TTC549 (cell line): Measurements from ENCODE around the gene PCTP.

Experiments
- FAIRE-seq: peaks from 2 replicates; lab custom pipeline; 2012; peaks lifted over from hg19 to GRCh38; lab: Jason Lieb, UNC

The PCTP gene

GRCh38 chr17:55750750-55751657 lies at the start of gene PCTP:
PCTP (plus strand) TSS chr17:55751051; CDS start chr17:55751104, 53 bp downstream.
- FAIRE-seq: peak; percentile 71

GRCh38 chr17:55702150-55702549 lies 48.7 kb upstream of the PCTP start:
- no peak for FAIRE-seq

GRCh38 chr17:55704401-55704800 lies 46.5 kb upstream of the PCTP start:
- FAIRE-seq: no peak

DNA sequence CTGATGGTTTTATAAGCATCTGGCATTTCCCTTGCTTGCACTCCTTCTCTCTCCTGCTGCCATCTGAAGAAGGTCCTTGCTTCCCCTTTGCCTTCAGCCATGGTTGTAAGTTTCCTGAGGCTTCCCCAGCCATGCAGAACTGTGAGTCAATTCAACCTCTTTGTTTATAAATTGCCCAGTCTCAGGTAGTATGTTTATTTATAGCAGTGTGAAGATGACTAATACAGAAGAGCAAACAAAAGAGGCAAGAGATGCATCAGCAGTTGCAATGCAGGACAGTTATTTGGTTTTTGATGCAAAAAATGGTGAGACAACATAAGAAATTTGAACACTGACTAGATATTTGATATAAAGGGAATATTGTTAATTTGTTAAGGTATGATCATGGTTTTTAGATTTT lies 45.0 kb upstream of the PCTP start:
- FAIRE-seq: no peak

- FAIRE-seq: no peak
These were observed 43.8 kb upstream of the PCTP start for GRCh38 chr17:55706808-55707773.

DNA sequence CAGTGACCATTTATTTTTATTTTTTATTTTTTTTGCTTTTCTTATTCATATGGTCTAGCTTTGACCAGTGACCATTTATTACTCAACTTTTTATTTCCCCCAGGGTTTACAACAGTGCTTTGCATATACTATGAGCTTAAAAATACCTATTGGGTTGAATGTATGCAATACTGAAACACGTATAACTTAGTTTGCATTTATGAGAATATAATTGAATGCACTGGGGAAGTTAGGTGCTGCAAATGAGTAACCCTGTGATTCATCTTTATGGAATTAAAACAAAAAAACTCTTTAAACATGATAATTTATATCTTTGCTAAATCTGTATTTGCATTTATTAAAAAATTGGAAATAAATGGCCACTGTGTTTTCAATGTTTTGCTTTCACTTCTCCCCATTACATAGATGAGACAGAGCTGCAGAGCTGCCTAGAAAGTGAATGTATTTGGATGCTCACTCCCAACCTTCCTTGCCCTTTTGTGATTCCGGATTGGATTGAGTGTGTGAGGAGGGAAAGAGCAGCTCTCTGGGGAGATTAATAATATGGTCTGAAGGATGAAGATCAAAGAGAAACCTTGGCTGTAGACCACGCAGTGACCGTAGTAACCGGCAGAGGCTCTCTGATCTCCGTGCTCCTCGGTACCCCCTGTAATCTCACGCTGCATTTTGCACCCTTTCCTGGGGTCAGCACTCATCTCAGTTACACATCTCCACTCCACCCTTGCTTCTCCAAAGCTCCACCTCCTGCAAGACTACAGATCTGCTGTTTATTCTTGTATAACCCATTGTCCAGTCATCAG lies 42.5 kb upstream of the PCTP start:
- no peak for FAIRE-seq

DNA sequence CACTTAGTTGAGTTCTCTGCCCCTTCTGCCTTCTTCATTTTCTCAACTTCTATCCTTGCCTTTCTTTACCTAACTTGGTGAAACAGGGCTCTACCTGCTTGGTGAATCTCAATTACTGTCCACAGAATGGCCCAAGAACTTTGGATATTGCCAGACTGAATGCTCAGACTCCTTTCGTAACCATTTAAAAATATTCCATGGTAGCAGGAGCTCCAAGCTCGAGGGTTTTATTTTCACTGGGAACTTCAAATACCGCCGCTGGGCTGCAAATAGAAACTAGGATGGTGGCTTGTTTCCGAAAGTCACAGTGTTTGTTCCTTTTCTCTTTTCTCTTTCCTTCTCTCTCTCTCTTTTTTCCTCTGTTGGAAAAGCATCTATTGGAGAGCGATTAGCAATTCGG lies 41.4 kb upstream of the PCTP start:
- FAIRE-seq: no peak

DNA sequence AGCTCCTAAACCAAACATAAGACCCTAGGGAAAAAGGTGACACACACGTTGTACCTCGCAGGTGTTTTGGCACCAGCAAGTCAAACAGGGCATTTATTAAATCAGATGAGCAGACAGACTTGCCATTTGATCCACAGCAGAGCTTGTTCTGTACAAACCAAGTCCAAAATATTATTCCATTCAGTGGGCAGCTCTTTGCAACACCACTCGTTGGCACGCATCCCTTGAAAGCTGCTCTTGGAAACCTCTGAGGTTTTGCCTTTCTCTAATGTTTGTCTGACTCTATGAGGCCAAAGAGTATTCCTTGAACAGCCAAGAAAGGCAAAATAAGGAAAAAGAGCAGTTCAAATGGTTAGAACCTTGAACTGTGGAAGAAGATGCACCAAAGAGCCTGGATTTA lies 40.9 kb upstream of the PCTP start:
- no peak for FAIRE-seq

- no peak for FAIRE-seq
These were observed 40.4 kb upstream of the PCTP start for GRCh38 chr17:55710410-55710809.

DNA sequence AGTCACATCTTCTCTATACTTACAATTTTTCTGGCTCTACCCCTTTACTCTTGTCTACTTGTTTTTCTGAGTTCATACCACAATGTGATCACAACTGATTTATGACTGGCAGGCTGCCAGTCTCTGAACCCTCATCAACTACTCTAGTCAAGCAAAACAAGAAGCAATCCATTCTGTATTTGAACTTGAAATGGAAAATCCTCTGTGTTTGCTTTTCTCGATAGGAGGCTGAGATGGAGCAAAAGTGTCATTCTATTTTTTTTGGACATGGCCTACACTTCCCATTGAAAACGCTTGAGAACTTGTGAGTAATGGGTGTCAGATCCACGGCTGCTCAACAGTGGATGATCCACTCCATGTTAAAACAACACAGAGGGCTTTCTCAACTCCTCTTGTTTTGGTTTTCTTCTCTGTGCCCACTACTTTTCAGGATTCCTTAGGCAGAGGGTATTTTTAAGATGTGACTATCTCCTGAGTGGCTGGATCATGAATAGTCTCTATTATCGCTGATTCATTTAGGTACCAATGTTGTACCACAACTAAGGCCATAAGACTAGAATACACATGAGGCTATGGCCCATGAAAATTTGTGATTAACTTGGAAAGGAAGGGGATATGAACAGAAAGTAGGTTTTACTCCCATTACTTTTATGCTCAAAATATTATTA lies 39.9 kb upstream of the PCTP start:
- no peak for FAIRE-seq

DNA sequence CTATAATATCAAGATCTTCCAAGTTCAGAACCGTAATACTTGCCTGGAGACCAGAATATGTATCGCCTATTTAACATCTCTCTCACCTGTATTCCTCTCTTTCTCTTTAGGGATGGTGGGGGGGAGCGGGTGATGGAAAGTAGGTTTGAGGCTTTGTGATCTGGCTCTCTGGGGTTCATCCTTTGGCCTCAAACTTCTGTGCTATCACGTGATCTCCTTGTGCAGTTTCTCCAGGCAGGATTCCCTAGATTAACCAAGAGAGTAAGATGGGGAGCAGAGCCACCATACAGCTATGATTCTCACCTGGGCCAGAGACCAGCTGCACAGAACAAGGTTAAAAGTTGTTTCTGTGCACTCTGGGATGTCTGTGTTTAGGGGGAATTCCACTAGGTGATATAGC lies 33.4 kb upstream of the PCTP start:
- FAIRE-seq: no peak

DNA sequence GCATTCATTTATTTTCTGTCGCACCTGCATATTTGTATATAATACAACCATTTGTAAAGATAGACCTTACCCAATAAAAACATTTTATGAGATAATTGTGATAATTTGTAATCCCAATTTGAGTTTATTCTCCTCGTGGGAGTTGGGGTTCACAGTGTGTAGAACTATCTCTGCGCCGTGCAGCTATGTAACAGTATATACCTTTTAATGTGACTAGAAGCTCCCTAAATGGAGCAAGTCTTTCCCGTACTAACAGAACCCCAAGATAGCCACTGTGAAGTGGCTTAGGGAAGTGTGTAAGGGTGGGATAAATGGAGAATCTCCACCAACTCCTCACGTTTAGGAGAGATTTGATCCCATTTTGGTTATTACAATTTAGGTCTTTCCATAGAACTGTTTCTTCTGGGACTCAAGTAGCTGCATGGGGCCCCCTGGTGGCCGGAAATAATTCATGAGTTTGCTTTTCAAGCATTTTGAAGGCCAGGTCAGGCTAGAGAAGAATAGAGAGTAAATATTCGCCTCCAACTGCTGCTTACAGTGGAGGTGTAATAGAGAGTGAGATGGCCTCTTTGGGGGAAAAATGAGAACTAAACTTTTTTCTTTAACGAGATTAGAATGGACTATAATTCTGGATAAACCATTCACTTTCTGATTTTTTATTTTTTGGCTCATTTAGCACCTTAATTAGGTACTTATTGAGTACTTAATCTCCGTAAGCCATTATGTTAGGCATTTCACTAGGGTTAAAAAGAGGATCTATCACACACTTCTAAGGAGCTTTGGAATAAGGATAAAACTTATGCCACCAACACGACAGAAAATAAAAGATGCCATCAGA lies 32.7 kb upstream of the PCTP start:
- peak; percentile 84 for FAIRE-seq

DNA sequence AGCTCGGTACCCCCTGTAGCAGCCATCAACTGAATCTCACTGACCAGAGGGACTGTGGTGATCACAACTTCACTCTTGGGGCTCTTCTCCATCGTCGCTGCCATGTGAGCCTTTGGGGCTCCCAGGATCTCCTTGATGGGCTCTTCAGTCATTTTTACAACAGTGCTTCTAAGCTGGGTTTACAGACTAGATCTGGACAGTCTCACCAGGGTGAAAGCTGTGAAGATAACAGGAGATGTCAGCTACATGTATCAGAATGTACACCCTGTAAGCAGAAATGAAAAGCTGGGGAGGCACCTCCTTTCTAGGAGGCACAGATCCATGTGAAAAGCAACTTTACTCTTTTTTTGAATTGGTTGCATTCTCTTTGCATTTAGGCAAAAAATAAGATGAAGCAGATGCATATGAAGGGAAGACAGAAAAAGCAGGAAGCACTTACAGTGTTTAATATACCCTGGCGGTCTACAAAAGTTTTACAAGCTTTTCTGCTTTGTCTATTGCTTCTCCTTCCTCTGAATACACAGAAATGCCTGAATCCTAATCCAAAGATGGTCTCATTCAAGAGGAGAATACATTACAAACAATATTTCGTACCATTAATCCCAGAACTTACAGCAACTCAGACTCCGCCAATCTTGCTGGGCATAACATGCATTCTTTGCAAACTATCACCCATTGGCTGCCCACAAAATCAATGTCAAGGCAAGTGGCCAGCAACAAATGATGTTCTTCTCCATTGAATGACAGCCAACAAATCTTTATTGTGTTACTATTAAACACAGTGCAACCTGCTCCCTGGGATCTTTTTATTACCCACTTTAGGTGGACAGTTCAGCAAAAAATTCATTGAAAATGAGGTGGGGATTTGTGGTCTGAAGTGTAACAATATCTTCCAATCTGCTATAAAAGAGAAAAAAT lies 29.7 kb upstream of the PCTP start:
- no peak for FAIRE-seq

DNA sequence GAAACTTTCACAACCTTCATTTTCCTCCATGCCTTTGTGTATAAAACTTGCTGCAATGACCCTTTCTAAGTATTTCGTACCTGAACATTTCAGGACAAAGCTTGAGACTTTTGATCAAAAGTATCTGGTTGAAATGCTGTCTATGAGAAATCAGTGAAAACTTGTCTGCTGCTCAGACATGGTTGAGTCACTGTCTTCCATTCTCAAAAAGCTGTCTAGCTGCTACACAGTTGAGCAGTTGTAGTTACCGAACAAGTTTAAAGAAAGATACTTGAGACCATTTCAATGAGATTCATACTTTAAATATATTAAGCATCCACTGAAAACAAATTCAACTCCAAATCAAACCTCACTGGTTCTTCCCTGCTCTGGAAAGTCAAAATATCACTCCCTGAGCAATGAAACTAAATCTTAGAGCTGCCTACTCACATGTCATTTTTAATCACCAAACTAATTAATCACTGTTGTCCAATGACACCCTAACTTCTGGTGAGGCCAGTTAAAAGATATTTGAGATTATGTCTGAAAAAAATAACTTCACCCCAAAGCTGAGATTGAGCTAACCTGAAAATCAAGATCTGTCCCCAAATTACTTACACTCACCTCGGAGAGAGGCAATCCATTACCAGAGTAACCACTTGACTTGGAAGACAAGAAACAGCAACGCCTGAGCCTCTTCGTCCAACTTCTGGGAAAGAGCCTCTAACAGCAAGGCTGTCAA lies 28.7 kb upstream of the PCTP start:
- FAIRE-seq: no peak

DNA sequence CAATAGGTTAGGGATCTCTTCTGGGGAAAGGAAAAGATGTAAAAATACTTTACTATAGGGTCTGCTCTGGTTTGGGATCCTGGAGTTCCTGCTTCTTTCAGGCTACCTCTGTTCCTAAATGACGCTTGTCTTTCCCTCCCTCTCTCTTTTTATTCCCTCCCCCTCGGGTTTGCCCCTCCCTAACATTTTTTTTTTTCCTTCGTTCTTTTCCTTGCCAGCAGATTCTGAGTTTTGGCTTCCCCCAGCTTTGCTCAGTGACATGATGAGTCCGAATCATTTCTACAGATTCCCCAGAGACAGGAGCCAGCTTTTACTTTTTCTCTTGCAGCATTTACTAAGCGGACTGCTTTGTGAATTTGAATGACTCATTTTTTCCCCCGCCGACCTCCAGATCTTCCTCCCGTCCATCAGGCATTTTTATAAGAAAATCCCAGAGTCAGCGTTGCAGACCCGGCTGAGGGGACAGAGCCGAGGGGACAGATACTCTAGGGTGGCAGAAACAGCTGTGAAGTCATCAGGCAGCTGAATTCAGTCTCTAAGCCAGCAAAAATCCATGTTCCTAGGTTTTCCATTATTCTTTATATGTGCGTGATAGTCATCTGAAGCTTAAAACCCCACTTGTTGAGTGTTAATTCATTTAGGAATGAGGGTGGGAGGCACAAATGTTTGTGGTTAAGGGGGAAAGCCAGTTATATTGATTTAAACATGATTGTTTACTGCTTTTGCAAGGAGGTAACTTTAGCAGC lies 27.9 kb upstream of the PCTP start, which contains the start of gene TMEM100:
Gene TMEM100, minus strand, starts transcription at position 123 of the 746 bp plus-strand sequence. CDS start 1,794 bp downstream, outside the sequence.
- FAIRE-seq: peak; percentile 65

GRCh38 chr17:55723488-55723848 lies 27.4 kb upstream of the PCTP start:
- no peak for FAIRE-seq

DNA sequence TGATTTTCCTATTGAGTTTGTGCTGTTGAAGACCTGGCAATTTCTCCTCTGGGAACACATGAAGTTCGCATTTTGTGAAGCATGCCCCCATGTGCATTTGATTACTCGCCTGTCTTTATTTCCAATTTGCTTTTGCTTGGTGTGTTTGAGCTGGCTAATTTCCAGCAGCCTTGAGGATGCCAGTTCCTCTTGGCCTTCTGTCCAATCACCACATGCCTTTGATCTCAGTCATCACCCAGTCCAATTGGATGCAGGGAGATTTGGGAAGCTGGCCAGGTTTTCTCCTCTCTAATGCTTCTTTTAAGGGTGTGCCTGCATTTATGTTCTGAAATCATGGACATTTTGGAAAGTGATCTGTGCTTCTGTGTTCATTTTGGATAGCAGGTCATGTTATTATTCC lies 24.4 kb upstream of the PCTP start:
- FAIRE-seq: peak; percentile 32

- FAIRE-seq: no peak
These were observed 23.6 kb upstream of the PCTP start for GRCh38 chr17:55727275-55727674.
